PC-9 (cell line): ENCODE results near the gene TOR3A. TPM values are rescaled to one million over a fixed set of nuclear protein-coding genes. Genes with fewer than 3 reads are reported as not detected.
A peak's percentile ranks its signal among the peaks of the same experiment; 100 is the strongest.
"Not testable (repeated sequence)": the region's sequence is repeated elsewhere in the genome, so short reads cannot be mapped to it uniquely, and the experiment has no call there.

Experiments used
- BruUV-seq: library from RNA; stranded (reverse); fragments of 400-500 nt; replicated peaks from 2 replicates; lab custom pipeline; 2021; lab: Mats Ljungman, UMichigan
- CTCF ChIA-PET: fragments of 300-600 bp; sonication (Branson Sonifier 250); formaldehyde crosslinking; loops from one replicate; lab custom pipeline; 2022; ENCODE audit warnings: antibody characterized with exemption; lab: Charles Lee
- POLR2A ChIA-PET: fragments of 300-600 bp; sonication (Branson Sonifier 250); formaldehyde crosslinking; loops from one replicate; lab custom pipeline; 2022; ENCODE audit warnings: antibody characterized with exemption; ENCODE audit not compliant: unreplicated experiment; lab: Charles Lee
- DNase-seq, 2 experiments: peaks; one replicate each; pipeline versions ENCODE4 v3.0.0 to v3.0.0-alpha.2; 2015 to 2022; ENCODE audit warnings: mixed read lengths in 1 of 2
- H2AFZ ChIP-seq: fragments of 200-600 bp; sonication (generic); 2 replicates; pipeline ENCODE4 v1.8.1; 2017; ENCODE audit warnings: antibody characterized with exemption
- H3F3A ChIP-seq: fragments of 200-600 bp; sonication (generic); 2 replicates; pipeline ENCODE4 v1.8.1; 2017; ENCODE audit warnings: antibody characterized with exemption, mild to moderate bottlenecking, low read depth; ENCODE audit not compliant: insufficient read depth
- H3K27ac ChIP-seq: fragments of 200-600 bp; sonication (generic); 2 replicates; pipeline ENCODE4 v1.6.1; 2016; ENCODE audit warnings: mixed run types
- H3K27me3 ChIP-seq: fragments of 200-600 bp; sonication (generic); 2 replicates; pipeline ENCODE4 v1.6.1; 2016; ENCODE audit warnings: low read depth, mixed run types; ENCODE audit not compliant: insufficient read depth
- H3K36me3 ChIP-seq: fragments of 200-600 bp; sonication (generic); 2 replicates; pipeline ENCODE4 v1.6.1; 2016; ENCODE audit warnings: low read depth, mixed run types
- H3K4me1 ChIP-seq: fragments of 200-600 bp; sonication (generic); replicated peaks from 2 replicates; pipeline ENCODE4 v1.6.1; 2016; ENCODE audit warnings: mixed run types; ENCODE audit not compliant: insufficient read depth
- H3K4me2 ChIP-seq: fragments of 200-600 bp; sonication (generic); 2 replicates; pipeline ENCODE4 v1.6.1; 2017; ENCODE audit warnings: mixed run types
- H3K4me3 ChIP-seq: fragments of 200-600 bp; sonication (generic); 2 replicates; pipeline ENCODE4 v1.6.1; 2016; ENCODE audit warnings: mixed run types
- H3K79me2 ChIP-seq: fragments of 200-600 bp; sonication (generic); 2 replicates; pipeline ENCODE4 v1.6.1; 2017; ENCODE audit warnings: low read depth, mixed run types
- H3K9me2 ChIP-seq: fragments of 200-600 bp; sonication (generic); 2 replicates; pipeline ENCODE4 v1.8.1; 2017; ENCODE audit warnings: mild to moderate bottlenecking; ENCODE audit not compliant: insufficient read depth
- H3K9me3 ChIP-seq: fragments of 200-600 bp; sonication (generic); 2 replicates; pipeline ENCODE4 v1.8.1; 2016; ENCODE audit warnings: low read depth; ENCODE audit not compliant: insufficient read depth
- H4K20me1 ChIP-seq: fragments of 200-600 bp; sonication (generic); 2 replicates; pipeline ENCODE4 v1.8.1; 2017; ENCODE audit not compliant: insufficient read depth
- CTCF ChIP-seq: fragments of 200-600 bp; sonication (generic); conservative IDR thresholded peaks from 2 replicates; pipeline ENCODE4 v1.6.1; 2017; ENCODE audit warnings: mixed run types, antibody characterized with exemption, mild to moderate bottlenecking, moderate library complexity
- EZH2 ChIP-seq: fragments of 200-600 bp; sonication (generic); IDR thresholded peaks from 2 replicates; pipeline ENCODE4 v1.8.0; 2017; ENCODE audit warnings: antibody characterized with exemption, low read depth
- intact Hi-C: fragments of 100-400 bp; cut with micrococcal nuclease; formaldehyde crosslinking; loops from one replicate; pipeline ENCODE4 v1.10.0; 2022; ENCODE audit not compliant: unreplicated experiment
- total RNA-seq: library from RNA; stranded (reverse); gene quantifications from 2 replicates; pipeline ENCODE4 v1.2.3, GENCODE V29; 2021

TOR3A gene
- total RNA-seq, 1 experiment from 2014 or later: 31.6 TPM

DNA sequence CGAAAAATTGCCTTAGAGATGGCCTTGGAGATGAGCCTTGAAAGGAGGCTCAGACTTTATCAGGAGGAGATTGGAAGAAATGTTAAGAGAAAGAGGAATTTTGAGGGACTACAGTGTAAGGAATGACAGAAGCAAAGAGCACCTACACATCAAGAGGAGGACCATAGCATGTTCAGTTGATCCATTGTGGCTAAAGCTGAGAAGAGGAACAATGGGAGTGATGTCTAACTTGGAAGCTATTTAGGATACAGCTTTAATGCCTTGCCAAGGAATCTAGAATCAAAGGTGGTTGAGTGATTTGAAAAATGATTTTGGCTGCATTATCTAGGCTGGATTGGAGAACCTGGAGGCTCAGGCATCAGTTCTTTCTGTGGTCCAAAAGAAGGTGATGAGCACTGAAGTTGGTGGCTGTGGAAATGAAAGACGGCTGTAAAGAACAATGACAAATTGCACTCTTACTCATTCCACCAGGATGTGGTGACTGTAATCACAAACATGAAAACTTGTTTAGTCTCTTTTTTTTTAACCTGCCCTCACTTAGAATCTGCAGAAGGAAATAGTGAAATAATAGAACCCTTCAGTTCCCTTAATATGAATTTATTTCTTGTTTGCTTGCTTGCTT lies 44.9 kb upstream of the TOR3A start:
- no peaks in the 10 kb centered on the region for H3K9me3 ChIP-seq
- H3K4me2 ChIP-seq: peak overlapping the region; percentile 80
- TF ChIP-seq CTCF (no peak), EZH2 (no peak)
- POLR2A ChIA-PET: interaction anchor here (0.7 kb wide), 1 partner anchor 22 kb away, joined by 24 read pairs; no protein-coding TSS in a partner anchor
- no peaks in the 10 kb centered on the region for H3K27me3 ChIP-seq
- BruUV-seq: TSS peak; percentile 95
- no peaks in the 10 kb centered on the region for H3K9me2 ChIP-seq
- H3F3A ChIP-seq: peaks cover 37% of the 10 kb centered on the region
- no peak overlapping the region for H2AFZ ChIP-seq
- peak overlapping the region; percentile 94 for H3K27ac ChIP-seq
- H3K4me1 ChIP-seq: peaks cover 72% of the 10 kb centered on the region
- no peaks in the 10 kb centered on the region for H3K36me3 ChIP-seq
- H3K4me3 ChIP-seq: peak overlapping the region; percentile 43; the same call in 1 of the 2 replicates
- peaks cover 79% of the 10 kb centered on the region for H3K79me2 ChIP-seq
- H4K20me1 ChIP-seq: no peaks in the 10 kb centered on the region
- peak in 1 of 2 experiments; percentile 93 for DNase-seq
- CTCF ChIA-PET: no interaction called here
- intact Hi-C loops: loop anchor here (1.0 kb wide), 2 partner anchors 11 to 21 kb away; no protein-coding TSS in a partner anchor

DNA sequence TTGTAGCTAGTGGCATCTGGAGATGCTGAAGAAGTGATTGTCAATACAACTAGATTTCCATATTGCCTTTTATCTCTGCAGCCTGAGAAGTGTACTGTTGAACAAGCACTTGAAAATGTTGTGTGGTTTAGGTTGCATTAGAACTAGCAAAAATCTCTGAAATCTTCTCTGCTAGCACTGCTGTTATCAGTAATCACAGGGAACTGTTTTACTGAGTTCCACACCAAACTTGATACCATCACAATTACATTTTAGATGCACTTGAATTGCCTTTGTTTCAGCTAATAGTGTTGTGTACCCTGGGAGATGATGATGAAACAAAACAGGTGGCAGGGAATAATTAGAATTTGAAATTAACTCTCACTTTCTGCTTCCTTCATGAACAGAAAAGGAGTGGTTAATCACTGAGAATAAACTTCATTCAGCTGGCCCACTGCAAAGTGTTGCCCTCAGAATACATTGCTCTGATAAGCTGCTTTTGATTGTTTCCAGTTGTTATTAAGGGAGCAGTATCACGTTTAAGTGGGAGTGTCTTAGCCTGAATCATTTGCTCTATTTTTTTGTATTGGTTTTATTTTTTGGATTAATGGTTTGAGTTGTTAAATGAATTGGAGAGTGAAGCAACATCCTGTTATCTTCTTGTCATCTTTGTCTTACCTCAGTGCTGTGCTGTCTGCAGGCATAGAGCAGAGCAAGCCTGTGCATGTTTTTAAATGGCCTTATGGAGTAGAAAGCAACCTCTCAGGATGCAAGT lies 43.2 kb upstream of the TOR3A start:
- Histone ChIP-seq H3K36me3 (0 out of 2 replicates have a peak, but pooled peaks cover 1% of the 10 kb centered on the region), H2AFZ (no peak overlapping the region), H3K27me3 (no peaks in the 10 kb centered on the region), H3K4me1 (peaks cover 56% of the 10 kb centered on the region), H3K9me2 (no peaks in the 10 kb centered on the region), H3K27ac (peak overlapping the region; percentile 94), H3K4me3 (no peak overlapping the region; the same call in 1 of the 2 replicates), H3K4me2 (peak overlapping the region; percentile 80), H3K79me2 (peaks cover 77% of the 10 kb centered on the region), H3K9me3 (no peaks in the 10 kb centered on the region), H3F3A (peaks cover 35% of the 10 kb centered on the region), H4K20me1 (no peaks in the 10 kb centered on the region)
- intact Hi-C loops: no loop called here
- DNase-seq: no peak
- no TSS peak for BruUV-seq
- ChIA-PET CTCF (no interaction called here), POLR2A (no interaction called here)
- no peak for TF ChIP-seq CTCF

DNA sequence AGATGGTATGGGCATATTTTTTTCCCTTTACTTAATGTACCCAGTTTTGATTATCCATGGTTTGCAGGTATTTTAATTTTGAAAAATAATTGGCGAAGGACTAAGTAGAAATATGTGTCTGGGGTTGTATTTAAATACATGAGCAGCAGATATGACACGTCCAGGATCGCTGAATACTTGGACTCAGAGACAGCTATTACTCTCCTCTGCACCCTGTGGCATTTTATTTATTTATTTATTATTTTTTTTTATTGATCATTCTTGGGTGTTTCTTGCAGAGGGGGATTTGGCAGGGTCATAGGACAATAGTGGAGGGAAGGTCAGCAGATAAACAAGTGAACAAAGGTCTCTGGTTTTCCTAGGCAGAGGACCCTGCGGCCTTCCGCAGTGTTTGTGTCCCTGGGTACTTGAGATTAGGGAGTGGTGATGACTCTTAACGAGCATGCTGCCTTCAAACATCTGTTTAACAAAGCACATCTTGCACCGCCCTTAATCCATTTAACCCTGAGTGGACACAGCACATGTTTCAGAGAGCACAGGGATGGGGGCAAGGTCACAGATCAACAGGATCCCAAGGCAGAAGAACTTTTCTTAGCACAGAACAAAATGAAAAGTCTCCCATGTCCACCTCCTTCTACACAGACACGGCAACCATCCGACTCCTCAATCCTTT lies 42.2 kb upstream of the TOR3A start:
- H4K20me1 ChIP-seq, CTCF ChIA-PET, BruUV-seq, intact Hi-C loops, H3K4me2 ChIP-seq, H3K36me3 ChIP-seq, DNase-seq, H3K4me3 ChIP-seq, H3K9me2 ChIP-seq, H2AFZ ChIP-seq, H3K9me3 ChIP-seq, H3K27me3 ChIP-seq, POLR2A ChIA-PET: not testable (repeated sequence)
- peaks cover 47% of the 10 kb centered on the region for H3K4me1 ChIP-seq
- H3K79me2 ChIP-seq: peaks cover 72% of the 10 kb centered on the region
- H3F3A ChIP-seq: peaks cover 35% of the 10 kb centered on the region
- H3K27ac ChIP-seq: 0 out of 2 replicates have a peak overlapping the region, but pooled peaks have one; percentile 94

GRCh38 chr1:179040175-179040551 lies 41.7 kb upstream of the TOR3A start:
- BruUV-seq, POLR2A ChIA-PET, H3K27me3 ChIP-seq, H3K9me3 ChIP-seq, H3K36me3 ChIP-seq, H4K20me1 ChIP-seq, H3K9me2 ChIP-seq, H3K4me2 ChIP-seq, H2AFZ ChIP-seq, CTCF ChIA-PET, H3K4me3 ChIP-seq, H3K27ac ChIP-seq, DNase-seq, intact Hi-C loops: not testable (repeated sequence)
- Histone ChIP-seq H3K4me1 (peaks cover 42% of the 10 kb centered on the region), H3F3A (peaks cover 35% of the 10 kb centered on the region), H3K79me2 (peaks cover 69% of the 10 kb centered on the region)
